H1 (cell line): ENCODE measurements around the gene UBA6. TPM values are rescaled to one million over a fixed set of nuclear protein-coding genes. Genes with fewer than 3 reads are reported as not detected.

Source experiments
- BACH1 ChIP-seq: IDR thresholded peaks from 2 replicates; pipeline ENCODE4 v1.6.1; 2012; ENCODE audit warnings: low read length, improper control_type of control experiment
- EP300 ChIP-seq, 2 experiments: IDR thresholded peaks; 1 replicate in 1 of 2; 2 replicates in 1 of 2; pipeline ENCODE4 v1.6.1; 2011 to 2012; ENCODE audit warnings: low read depth in 2 of 2, low read length in 2 of 2, mild to moderate bottlenecking in 2 of 2, borderline replicate concordance in 1 of 2, inconsistent platforms in 1 of 2, moderate library complexity in 1 of 2
- polyA plus RNA-seq, 7 experiments: library from polyadenylated mRNA; depleted of rRNA in 3 of 7; stranded (reverse) in 5 of 7; unstranded in 2 of 7; fragments of >200 nt in 5 of 7; fragments of 200-250 nt in 2 of 7; gene quantifications; 1 replicate in 5 of 7; 2 replicates in 1 of 7; 4 replicates in 1 of 7; pipeline versions ENCODE4 v1.2.1 to v1.2.3, GENCODE V29; 2011 to 2013; ENCODE audit warnings: missing spikeins in 2 of 7, mixed read lengths in 2 of 7
- total RNA-seq: library from RNA; stranded (reverse); fragmentation: NEBNext Ultra II Directional; extraction: Animal tissue kit (Norgen Biotek cat#: 25700); gene quantifications from 2 replicates; pipeline ENCODE4 v1.2.1, GENCODE V29; 2021
- TF ChIP-seq, protein P1 (sequence below): fragments of 300-600 bp; sonication (generic); IDR thresholded peaks from 2 replicates; pipeline ENCODE4 v1.7.1; 2012; ENCODE audit warnings: low read length, moderate library complexity, mild to moderate bottlenecking, inconsistent platforms; ENCODE audit not compliant: insufficient replicate concordance

Gene UBA6
- total and polyA plus RNA-seq, 2 of the 8 experiments (the other 6 are each of a cell fraction or from before 2014, with no cell fraction given): 17.4 to 74.3 TPM

DNA sequence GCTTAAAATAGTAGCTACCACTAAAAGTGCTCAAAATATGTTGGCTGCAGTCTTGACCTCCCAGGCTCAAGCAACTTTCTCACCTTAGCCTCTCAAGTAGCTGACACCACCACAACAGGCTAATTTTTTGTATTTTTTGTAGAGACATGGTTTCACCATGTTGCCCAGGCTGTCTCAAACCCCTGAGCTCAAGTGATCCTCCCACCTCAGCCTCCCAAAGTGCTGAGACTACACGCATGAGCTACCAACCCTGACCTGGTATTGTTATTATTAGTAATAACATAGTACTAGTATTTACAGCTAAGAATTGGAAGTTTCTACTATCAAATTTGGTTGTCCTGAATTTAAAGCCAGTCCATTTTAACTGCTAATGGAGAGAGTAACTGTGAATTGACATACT lies 124.4 kb downstream of the UBA6 start (continued):
- TF ChIP-seq EP300 (IDR thresholded peaks at IDR 0.05; ENCODE audit: borderline replicate concordance in 1 of 2, low read depth in 2 of 2, low read length in 2 of 2) (no peak), BACH1 (no peak)
- TF ChIP-seq, protein P1, sequence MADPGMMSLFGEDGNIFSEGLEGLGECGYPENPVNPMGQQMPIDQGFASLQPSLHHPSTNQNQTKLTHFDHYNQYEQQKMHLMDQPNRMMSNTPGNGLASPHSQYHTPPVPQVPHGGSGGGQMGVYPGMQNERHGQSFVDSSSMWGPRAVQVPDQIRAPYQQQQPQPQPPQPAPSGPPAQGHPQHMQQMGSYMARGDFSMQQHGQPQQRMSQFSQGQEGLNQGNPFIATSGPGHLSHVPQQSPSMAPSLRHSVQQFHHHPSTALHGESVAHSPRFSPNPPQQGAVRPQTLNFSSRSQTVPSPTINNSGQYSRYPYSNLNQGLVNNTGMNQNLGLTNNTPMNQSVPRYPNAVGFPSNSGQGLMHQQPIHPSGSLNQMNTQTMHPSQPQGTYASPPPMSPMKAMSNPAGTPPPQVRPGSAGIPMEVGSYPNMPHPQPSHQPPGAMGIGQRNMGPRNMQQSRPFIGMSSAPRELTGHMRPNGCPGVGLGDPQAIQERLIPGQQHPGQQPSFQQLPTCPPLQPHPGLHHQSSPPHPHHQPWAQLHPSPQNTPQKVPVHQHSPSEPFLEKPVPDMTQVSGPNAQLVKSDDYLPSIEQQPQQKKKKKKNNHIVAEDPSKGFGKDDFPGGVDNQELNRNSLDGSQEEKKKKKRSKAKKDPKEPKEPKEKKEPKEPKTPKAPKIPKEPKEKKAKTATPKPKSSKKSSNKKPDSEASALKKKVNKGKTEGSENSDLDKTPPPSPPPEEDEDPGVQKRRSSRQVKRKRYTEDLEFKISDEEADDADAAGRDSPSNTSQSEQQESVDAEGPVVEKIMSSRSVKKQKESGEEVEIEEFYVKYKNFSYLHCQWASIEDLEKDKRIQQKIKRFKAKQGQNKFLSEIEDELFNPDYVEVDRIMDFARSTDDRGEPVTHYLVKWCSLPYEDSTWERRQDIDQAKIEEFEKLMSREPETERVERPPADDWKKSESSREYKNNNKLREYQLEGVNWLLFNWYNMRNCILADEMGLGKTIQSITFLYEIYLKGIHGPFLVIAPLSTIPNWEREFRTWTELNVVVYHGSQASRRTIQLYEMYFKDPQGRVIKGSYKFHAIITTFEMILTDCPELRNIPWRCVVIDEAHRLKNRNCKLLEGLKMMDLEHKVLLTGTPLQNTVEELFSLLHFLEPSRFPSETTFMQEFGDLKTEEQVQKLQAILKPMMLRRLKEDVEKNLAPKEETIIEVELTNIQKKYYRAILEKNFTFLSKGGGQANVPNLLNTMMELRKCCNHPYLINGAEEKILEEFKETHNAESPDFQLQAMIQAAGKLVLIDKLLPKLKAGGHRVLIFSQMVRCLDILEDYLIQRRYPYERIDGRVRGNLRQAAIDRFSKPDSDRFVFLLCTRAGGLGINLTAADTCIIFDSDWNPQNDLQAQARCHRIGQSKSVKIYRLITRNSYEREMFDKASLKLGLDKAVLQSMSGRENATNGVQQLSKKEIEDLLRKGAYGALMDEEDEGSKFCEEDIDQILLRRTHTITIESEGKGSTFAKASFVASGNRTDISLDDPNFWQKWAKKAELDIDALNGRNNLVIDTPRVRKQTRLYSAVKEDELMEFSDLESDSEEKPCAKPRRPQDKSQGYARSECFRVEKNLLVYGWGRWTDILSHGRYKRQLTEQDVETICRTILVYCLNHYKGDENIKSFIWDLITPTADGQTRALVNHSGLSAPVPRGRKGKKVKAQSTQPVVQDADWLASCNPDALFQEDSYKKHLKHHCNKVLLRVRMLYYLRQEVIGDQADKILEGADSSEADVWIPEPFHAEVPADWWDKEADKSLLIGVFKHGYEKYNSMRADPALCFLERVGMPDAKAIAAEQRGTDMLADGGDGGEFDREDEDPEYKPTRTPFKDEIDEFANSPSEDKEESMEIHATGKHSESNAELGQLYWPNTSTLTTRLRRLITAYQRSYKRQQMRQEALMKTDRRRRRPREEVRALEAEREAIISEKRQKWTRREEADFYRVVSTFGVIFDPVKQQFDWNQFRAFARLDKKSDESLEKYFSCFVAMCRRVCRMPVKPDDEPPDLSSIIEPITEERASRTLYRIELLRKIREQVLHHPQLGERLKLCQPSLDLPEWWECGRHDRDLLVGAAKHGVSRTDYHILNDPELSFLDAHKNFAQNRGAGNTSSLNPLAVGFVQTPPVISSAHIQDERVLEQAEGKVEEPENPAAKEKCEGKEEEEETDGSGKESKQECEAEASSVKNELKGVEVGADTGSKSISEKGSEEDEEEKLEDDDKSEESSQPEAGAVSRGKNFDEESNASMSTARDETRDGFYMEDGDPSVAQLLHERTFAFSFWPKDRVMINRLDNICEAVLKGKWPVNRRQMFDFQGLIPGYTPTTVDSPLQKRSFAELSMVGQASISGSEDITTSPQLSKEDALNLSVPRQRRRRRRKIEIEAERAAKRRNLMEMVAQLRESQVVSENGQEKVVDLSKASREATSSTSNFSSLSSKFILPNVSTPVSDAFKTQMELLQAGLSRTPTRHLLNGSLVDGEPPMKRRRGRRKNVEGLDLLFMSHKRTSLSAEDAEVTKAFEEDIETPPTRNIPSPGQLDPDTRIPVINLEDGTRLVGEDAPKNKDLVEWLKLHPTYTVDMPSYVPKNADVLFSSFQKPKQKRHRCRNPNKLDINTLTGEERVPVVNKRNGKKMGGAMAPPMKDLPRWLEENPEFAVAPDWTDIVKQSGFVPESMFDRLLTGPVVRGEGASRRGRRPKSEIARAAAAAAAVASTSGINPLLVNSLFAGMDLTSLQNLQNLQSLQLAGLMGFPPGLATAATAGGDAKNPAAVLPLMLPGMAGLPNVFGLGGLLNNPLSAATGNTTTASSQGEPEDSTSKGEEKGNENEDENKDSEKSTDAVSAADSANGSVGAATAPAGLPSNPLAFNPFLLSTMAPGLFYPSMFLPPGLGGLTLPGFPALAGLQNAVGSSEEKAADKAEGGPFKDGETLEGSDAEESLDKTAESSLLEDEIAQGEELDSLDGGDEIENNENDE: no peak
- TF ChIP-seq, all 59 proteins: peak for 0
